Coronary artery (tissue), 2 donors: ENCODE results near the gene HSPB3.

Experiments
- DNase-seq: peaks from one replicate; pipeline ENCODE4 v3.0.0-alpha.2; 2017; ENCODE audit warnings: low spot score
- H3K27ac ChIP-seq, 2 donors: fragments of 200-600 bp; sonication (generic); one replicate each; pipeline ENCODE4 v1.5.1; 2016 to 2019
- H3K4me3 ChIP-seq: fragments of 200-600 bp; sonication (generic); 2 replicates; pipeline ENCODE4 v1.5.1; 2016; ENCODE audit warnings: mild to moderate bottlenecking, moderate library complexity
- TF ChIP-seq, protein P1 (sequence below): fragments of 200-600 bp; sonication (generic); IDR thresholded peaks from one replicate; pipeline ENCODE4 v1.5.1; 2019; ENCODE audit warnings: antibody characterized with exemption

Gene HSPB3

DNA sequence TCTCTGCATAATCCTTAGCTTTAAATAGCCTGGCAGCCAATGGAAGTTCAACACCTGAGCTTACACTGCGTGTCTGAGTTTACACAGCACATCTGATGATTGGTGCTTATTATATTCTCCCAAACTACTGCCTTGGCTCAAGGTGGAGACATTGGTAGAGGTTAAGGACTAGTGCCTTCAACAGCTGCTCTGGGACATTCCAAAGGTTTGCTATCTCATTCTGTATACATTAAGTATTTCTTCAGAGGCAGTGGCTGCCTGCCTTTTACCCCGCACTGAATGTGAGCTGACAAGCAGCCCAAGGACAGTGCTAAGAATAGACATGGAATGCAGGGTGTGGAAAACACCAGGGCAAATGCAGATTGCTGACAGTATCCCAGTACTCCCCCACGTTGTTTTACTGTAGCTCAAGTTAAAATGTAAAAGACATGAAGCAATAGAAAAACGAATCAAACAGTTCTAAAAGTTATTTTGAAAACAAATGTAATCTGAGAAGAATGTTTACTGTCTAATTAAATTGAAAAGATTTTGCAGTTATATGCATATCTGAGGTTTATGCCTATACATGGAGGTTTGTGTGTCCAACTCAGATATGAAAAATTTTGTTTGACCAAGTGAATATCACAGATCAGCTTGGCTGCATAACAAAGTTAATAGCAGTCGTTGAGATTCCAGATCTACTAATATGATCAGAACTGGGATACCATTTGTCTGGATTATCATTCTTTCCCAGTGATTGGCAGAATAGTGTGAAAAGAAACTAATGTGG, 1.8 kb downstream of the HSPB3 start:
- no peak for DNase-seq
- H3K4me3 ChIP-seq = peak overlapping the region; percentile 51
- TF ChIP-seq, protein P1, sequence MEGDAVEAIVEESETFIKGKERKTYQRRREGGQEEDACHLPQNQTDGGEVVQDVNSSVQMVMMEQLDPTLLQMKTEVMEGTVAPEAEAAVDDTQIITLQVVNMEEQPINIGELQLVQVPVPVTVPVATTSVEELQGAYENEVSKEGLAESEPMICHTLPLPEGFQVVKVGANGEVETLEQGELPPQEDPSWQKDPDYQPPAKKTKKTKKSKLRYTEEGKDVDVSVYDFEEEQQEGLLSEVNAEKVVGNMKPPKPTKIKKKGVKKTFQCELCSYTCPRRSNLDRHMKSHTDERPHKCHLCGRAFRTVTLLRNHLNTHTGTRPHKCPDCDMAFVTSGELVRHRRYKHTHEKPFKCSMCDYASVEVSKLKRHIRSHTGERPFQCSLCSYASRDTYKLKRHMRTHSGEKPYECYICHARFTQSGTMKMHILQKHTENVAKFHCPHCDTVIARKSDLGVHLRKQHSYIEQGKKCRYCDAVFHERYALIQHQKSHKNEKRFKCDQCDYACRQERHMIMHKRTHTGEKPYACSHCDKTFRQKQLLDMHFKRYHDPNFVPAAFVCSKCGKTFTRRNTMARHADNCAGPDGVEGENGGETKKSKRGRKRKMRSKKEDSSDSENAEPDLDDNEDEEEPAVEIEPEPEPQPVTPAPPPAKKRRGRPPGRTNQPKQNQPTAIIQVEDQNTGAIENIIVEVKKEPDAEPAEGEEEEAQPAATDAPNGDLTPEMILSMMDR = no peak
- H3K27ac ChIP-seq = peak overlapping the region; percentile 19 to 86

DNA sequence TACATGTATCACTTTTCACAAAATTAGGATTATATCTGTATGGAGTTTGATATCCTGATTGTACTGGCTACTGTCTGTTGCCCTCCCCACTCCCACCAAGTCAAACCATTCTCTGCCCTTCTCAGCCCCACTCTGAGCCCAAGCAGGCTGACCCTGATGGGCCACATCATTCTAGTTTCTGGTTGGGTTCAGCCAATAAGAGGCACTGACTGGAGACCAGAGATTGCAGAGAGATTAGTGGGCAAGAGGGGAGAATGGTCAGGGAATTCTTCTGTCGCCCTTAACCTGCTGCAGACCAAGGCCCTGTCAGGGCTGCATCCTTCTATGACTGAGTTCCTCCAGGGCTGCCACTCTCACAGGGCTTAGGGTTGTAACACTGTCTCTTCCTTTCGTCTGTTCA, 2.7 kb downstream of the HSPB3 start:
- TF ChIP-seq, protein P1 = no peak
- Histone ChIP-seq H3K4me3 (peak overlapping the region; percentile 7), H3K27ac (peak overlapping the region in 1 of 2 donors; percentile 63)
- no peak for DNase-seq

DNA sequence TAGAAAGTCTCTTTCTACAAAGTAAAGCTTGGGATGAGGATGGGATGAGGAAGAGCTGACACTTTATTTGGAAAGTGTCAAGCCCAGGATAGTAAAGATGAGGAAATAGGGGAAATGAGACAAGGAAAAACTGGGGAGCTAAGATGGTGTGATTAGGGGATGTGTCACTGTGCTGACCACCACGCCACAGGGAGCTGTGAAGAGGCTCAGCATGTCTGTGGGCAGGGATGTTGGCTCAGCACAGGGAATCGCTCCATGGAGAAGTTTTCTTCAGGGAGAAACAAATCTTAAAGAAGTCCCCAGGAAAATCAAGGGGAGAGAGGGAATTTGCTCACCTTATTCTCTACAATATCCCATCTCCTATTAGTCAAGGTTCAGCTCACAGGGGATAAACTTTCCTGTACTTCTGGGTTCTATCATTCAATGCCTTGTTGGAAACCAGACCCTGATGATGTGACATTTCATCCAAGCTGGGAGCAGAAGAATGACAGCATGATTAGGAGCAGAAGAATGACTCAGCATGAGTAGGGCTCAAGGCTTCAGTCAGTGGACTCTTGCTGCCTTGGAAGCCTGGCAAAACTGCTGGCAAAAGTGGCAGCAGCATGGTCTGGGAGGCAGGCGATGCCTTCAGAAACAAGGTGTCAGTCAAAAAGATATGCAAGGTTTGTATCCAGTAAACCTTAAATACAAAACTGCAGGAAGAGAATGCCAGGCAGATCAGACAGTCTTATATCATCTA, 4.9 kb downstream of the HSPB3 start:
- Histone ChIP-seq H3K4me3 (no peak overlapping the region), H3K27ac (peak overlapping the region; percentile 34 to 70)
- TF ChIP-seq, protein P1 = no peak
- DNase-seq = no peak

DNA sequence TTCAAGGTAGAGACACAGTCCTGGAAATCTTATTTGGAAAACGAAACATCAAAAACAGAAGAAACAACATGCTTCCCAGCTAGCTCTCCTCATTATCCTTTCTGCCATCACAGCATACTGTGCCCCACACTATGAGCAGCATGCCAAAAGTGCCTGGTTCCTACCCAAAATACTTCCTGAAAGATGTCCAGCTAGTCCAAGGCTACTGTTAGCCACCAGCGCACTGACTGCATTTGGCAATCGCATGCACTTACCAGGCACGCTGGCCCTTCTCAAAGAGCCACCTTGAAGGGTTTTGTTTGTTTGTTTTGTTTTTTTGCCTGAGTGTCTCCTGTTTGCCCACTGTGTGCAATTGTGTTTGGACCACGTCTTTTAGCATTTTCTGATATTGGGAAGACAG, 6.8 kb downstream of the HSPB3 start:
- TF ChIP-seq, protein P1 = no peak
- Histone ChIP-seq H3K27ac (no peak overlapping the region), H3K4me3 (no peak overlapping the region)
- DNase-seq = no peak

DNA sequence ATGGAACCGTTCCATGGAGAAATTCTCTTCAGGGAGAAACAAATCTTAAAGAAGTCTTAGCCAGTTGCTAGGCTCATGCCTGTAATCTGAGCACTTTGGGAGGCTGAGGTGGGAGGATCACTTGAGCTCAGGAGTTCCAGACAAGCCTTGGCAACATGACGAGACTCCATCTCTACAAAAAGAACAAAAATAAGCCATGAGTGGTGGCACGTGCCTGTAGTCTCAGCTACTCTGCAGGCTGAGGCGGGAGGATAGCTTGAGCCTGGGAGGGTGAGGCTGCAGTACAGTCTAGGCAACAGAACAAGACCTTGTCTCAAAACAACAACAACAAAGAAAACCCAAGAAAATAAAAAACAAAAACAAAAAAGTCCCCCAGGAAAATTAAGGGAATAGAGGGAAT, 8.2 kb downstream of the HSPB3 start:
- Histone ChIP-seq H3K27ac (no peak overlapping the region), H3K4me3 (no peak overlapping the region)
- TF ChIP-seq, protein P1 = no peak
- DNase-seq = no peak

DNA sequence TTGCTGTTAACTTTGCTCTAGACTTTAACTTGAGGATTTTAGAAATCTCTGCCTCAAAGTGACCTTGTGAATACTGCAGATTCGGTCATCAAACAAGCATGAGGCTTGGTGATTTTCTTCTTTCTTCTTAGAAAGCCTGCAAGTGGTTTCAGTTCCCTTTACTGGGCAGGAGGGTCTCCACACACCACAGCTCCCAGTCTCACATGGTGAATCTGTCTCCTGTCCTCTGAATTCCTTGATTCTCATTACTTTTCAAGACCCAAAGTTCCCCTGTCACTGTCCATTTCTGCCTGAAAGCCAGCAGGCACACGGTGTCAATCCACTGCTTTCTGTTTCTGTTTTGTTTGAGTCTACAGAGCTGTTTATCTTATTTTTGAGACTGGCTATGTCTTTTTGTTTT, 14.1 kb downstream of the HSPB3 start:
- H3K27ac ChIP-seq = peak overlapping the region; percentile 40 to 69
- TF ChIP-seq, protein P1 = no peak
- DNase-seq = no peak
- peak overlapping the region; percentile 54 for H3K4me3 ChIP-seq
